Stimulated activated CD4-positive, alpha-beta T cell treated with anti-CD3 and anti-CD28 coated beads, Interleukin-4, amount 100 ng/mL, for 48 hours (primary cell): ENCODE results near the gene GRIK3.

Experiments
- DNase-seq, 2 donors: peaks; one replicate each; pipeline ENCODE4 v3.0.0-alpha.2; 2020; ENCODE audit warnings: low read depth in 2 of 2

The GRIK3 gene

GRCh38 chr1:36857754-36858153 lies 176.6 kb downstream of the GRIK3 start:
- no peak for DNase-seq

- DNase-seq = no peak
Measured at GRCh38 chr1:36855699-36856494, 178.4 kb downstream of the GRIK3 start.

- no peak for DNase-seq
Measured at GRCh38 chr1:36853638-36854037, 180.7 kb downstream of the GRIK3 start.

GRCh38 chr1:36852586-36852985 lies 181.7 kb downstream of the GRIK3 start:
- no peak for DNase-seq

GRCh38 chr1:36851595-36851994 lies 182.7 kb downstream of the GRIK3 start:
- DNase-seq = no peak

- no peak for DNase-seq
Measured at GRCh38 chr1:36851087-36851486, 183.2 kb downstream of the GRIK3 start.

- no peak for DNase-seq
Measured at GRCh38 chr1:36849956-36850355, 184.4 kb downstream of the GRIK3 start.

- DNase-seq = no peak
Measured at GRCh38 chr1:36847761-36848160, 186.6 kb downstream of the GRIK3 start.

GRCh38 chr1:36847186-36847585 lies 187.1 kb downstream of the GRIK3 start:
- no peak for DNase-seq

GRCh38 chr1:36846357-36846756 lies 188.0 kb downstream of the GRIK3 start:
- DNase-seq = no peak

- DNase-seq = no peak
Measured at GRCh38 chr1:36845802-36846201, 188.5 kb downstream of the GRIK3 start.

- no peak for DNase-seq
Measured at GRCh38 chr1:36844917-36845316, 189.4 kb downstream of the GRIK3 start.

GRCh38 chr1:36843906-36844610 lies 190.3 kb downstream of the GRIK3 start:
- no peak for DNase-seq

GRCh38 chr1:36843027-36843426 lies 191.3 kb downstream of the GRIK3 start:
- DNase-seq = no peak

- no peak for DNase-seq
Measured at GRCh38 chr1:36842448-36842847, 191.9 kb downstream of the GRIK3 start.

- DNase-seq = no peak
Measured at GRCh38 chr1:36839485-36839884, 194.8 kb downstream of the GRIK3 start.

- no peak for DNase-seq
Measured at GRCh38 chr1:36838888-36839287, 195.4 kb downstream of the GRIK3 start.

- DNase-seq = no peak
Measured at GRCh38 chr1:36836916-36837315, 197.4 kb downstream of the GRIK3 start.

- DNase-seq = no peak
Measured at GRCh38 chr1:36836196-36836883, 198.0 kb downstream of the GRIK3 start.

- no peak for DNase-seq
Measured at GRCh38 chr1:36835696-36836095, 198.6 kb downstream of the GRIK3 start.

GRCh38 chr1:36835017-36835695 lies 199.2 kb downstream of the GRIK3 start:
- DNase-seq = no peak

GRCh38 chr1:36834586-36834985 lies 199.7 kb downstream of the GRIK3 start:
- no peak for DNase-seq
